GM12878 (cell line): ENCODE measurements around the gene KIAA1671.

Experiments
- BACH1 ChIP-seq: fragments of 450-650 bp; IDR thresholded peaks from 2 replicates; pipeline ENCODE4 v1.6.1; 2017; ENCODE audit warnings: mild to moderate bottlenecking, borderline replicate concordance
- BHLHE40 ChIP-seq, 2 experiments: fragments of 450-650 bp in 1 of 2; IDR thresholded peaks; 2 replicates each; pipeline ENCODE4 v1.6.1; 2011 to 2017; ENCODE audit warnings: low read depth in 2 of 2, borderline replicate concordance in 1 of 2, improper control_type of control experiment in 1 of 2, low read length in 1 of 2, mild to moderate bottlenecking in 1 of 2
- DPF2 ChIP-seq: fragments of 450-650 bp; IDR thresholded peaks from 2 replicates; pipeline ENCODE4 v1.6.1; 2017; ENCODE audit warnings: mild to moderate bottlenecking
- GATAD2B ChIP-seq: fragments of 450-650 bp; conservative IDR thresholded peaks from 2 replicates; pipeline ENCODE4 v1.6.1; 2017; ENCODE audit warnings: low read depth, mild to moderate bottlenecking, moderate library complexity
- HCFC1 ChIP-seq: fragments of 150-350 bp; IDR thresholded peaks from 2 replicates; pipeline ENCODE4 v1.6.1; 2014; ENCODE audit warnings: low read length
- MXI1 ChIP-seq: fragments of 150-350 bp; IDR thresholded peaks from 2 replicates; pipeline ENCODE4 v1.6.1; 2011; ENCODE audit warnings: low read depth, mild to moderate bottlenecking, inconsistent platforms, low read length, improper control_type of control experiment
- PAX8 ChIP-seq: fragments of 450-650 bp; IDR thresholded peaks from 2 replicates; pipeline ENCODE4 v1.6.1; 2017; ENCODE audit warnings: mild to moderate bottlenecking, moderate library complexity
- POLR2A ChIP-seq: IDR thresholded peaks from 2 replicates; pipeline ENCODE4 v1.6.1; 2011; ENCODE audit warnings: low read depth, mild to moderate bottlenecking, low read length
- SMAD1 ChIP-seq: fragments of 450-650 bp; IDR thresholded peaks from 2 replicates; pipeline ENCODE4 v1.6.1; 2018; ENCODE audit warnings: mild to moderate bottlenecking, low read depth; ENCODE audit not compliant: partially characterized antibody
- SP1 ChIP-seq: IDR thresholded peaks from one replicate; pipeline ENCODE4 v1.6.1; 2011; ENCODE audit warnings: low read depth, low read length
- TF ChIP-seq, protein P1 (sequence below): IDR thresholded peaks from 2 replicates; pipeline ENCODE4 v1.6.1; 2012; ENCODE audit warnings: low read depth, low read length, improper control_type of control experiment
- TF ChIP-seq, protein P2 (sequence below): IDR thresholded peaks from 2 replicates; pipeline ENCODE4 v1.6.1; 2011; ENCODE audit warnings: low read depth, low read length, improper control_type of control experiment, borderline replicate concordance
- TF ChIP-seq, protein P3 (sequence below), 3 experiments: IDR thresholded peaks in 2 of 3; conservative IDR thresholded peaks in 1 of 3; 2 replicates each; pipeline ENCODE4 v1.5.1; 2011; ENCODE audit warnings: low read depth in 3 of 3, low read length in 3 of 3, mild to moderate bottlenecking in 3 of 3, control low read depth in 2 of 3, moderate library complexity in 2 of 3, inconsistent platforms in 1 of 3, mixed read lengths in 1 of 3; ENCODE audit not compliant: control insufficient read depth in 2 of 3, insufficient read depth in 1 of 3; ENCODE audit errors: extremely low read depth in 1 of 3
- TF ChIP-seq, protein P4 (sequence below): IDR thresholded peaks from 2 replicates; pipeline ENCODE4 v1.6.1; 2011; ENCODE audit warnings: mild to moderate bottlenecking, low read depth, low read length, moderate library complexity; ENCODE audit not compliant: insufficient replicate concordance

DNA sequence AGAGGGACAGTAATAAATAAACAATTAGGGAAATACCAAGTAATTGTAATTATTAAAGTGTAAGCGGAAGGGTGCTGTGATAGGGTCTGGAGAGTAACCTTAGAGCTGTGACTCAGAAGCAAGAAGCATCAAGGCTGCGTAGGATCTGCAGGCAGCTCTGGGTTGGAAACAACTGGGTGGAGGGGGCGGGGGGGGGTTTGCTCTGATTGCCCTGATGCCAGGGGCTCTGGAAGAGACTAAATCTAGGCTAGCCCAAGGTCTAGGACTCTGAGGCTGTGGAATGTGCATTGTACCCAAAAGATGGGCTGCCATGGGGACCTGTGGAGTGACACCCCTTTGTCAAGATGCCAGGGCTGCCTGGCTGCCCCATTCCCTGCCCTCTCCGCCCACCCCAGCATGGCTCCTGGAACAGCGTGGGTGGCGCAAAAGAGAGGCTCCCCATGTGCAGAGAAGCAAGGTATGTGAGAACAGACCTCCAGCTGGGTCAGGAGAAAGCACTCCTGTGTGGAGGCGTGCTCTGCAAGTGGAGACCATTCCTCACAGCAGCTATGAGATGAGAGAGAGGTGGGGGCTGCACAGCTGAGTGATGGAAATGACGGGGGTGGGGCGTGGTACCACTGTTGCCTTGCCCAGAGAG, 146.0 kb downstream of the KIAA1671 start:
- TF ChIP-seq, protein P1, sequence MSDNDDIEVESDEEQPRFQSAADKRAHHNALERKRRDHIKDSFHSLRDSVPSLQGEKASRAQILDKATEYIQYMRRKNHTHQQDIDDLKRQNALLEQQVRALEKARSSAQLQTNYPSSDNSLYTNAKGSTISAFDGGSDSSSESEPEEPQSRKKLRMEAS, result no peak
- TF ChIP-seq POLR2A, result no peak
- TF ChIP-seq, protein P2, sequence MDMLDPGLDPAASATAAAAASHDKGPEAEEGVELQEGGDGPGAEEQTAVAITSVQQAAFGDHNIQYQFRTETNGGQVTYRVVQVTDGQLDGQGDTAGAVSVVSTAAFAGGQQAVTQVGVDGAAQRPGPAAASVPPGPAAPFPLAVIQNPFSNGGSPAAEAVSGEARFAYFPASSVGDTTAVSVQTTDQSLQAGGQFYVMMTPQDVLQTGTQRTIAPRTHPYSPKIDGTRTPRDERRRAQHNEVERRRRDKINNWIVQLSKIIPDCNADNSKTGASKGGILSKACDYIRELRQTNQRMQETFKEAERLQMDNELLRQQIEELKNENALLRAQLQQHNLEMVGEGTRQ, result no peak
- TF ChIP-seq, protein P3, sequence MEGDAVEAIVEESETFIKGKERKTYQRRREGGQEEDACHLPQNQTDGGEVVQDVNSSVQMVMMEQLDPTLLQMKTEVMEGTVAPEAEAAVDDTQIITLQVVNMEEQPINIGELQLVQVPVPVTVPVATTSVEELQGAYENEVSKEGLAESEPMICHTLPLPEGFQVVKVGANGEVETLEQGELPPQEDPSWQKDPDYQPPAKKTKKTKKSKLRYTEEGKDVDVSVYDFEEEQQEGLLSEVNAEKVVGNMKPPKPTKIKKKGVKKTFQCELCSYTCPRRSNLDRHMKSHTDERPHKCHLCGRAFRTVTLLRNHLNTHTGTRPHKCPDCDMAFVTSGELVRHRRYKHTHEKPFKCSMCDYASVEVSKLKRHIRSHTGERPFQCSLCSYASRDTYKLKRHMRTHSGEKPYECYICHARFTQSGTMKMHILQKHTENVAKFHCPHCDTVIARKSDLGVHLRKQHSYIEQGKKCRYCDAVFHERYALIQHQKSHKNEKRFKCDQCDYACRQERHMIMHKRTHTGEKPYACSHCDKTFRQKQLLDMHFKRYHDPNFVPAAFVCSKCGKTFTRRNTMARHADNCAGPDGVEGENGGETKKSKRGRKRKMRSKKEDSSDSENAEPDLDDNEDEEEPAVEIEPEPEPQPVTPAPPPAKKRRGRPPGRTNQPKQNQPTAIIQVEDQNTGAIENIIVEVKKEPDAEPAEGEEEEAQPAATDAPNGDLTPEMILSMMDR (IDR thresholded peaks at IDR 0.05 in 2 of 3, conservative IDR thresholded peaks at IDR 0.05 in 1 of 3; ENCODE audit: control insufficient read depth in 2 of 3, extremely low read depth in 1 of 3, insufficient read depth in 1 of 3, low read depth in 3 of 3, low read length in 3 of 3), result no peak
- TF ChIP-seq BACH1, result no peak
- TF ChIP-seq DPF2, result no peak
- no peak for TF ChIP-seq SMAD1
- no peak for TF ChIP-seq HCFC1
- no peak for TF ChIP-seq GATAD2B
- no peak for TF ChIP-seq BHLHE40 (IDR thresholded peaks at IDR 0.05; ENCODE audit: borderline replicate concordance in 1 of 2, low read depth in 2 of 2, low read length in 1 of 2)
- TF ChIP-seq PAX8, result no peak
- TF ChIP-seq SP1, result no peak
- TF ChIP-seq MXI1, result no peak
- TF ChIP-seq, protein P4, sequence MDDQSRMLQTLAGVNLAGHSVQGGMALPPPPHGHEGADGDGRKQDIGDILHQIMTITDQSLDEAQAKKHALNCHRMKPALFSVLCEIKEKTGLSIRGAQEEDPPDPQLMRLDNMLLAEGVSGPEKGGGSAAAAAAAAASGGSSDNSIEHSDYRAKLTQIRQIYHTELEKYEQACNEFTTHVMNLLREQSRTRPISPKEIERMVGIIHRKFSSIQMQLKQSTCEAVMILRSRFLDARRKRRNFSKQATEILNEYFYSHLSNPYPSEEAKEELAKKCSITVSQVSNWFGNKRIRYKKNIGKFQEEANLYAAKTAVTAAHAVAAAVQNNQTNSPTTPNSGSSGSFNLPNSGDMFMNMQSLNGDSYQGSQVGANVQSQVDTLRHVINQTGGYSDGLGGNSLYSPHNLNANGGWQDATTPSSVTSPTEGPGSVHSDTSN, result no peak
